ENCODE results near the gene RAP1GAP. TPM values are rescaled to one million over a fixed set of nuclear protein-coding genes. Genes with fewer than 3 reads are reported as not detected.
A peak's percentile ranks its signal among the peaks of the same experiment; 100 is the strongest.

RAP1GAP gene
- total and polyA plus RNA-seq, 9 of the 15 experiments (the other 6 are each of a cell fraction or from before 2014, with no cell fraction given): 0.29 to 30.2 (median 19.2) TPM

- no peak for TF ChIP-seq NKRF (IDR thresholded peaks at IDR 0.05; ENCODE audit: borderline replicate concordance)
- TF ChIP-seq SMARCE1 (IDR thresholded peaks at IDR 0.05): peak; percentile 78
- TF ChIP-seq SMAD2 (IDR thresholded peaks at IDR 0.05; ENCODE audit: low read depth, low read length): no peak
- TF ChIP-seq ARNT (IDR thresholded peaks at IDR 0.05): no peak
- no peak; a peak in 1 of 4 replicates for TF ChIP-seq MAZ (CRISPR knock-in tag; conservative IDR thresholded peaks at IDR 0.05 in 1 of 2, IDR thresholded peaks at IDR 0.05 in 1 of 2)
- no peak; the same call in 1 of the 2 replicates for TF ChIP-seq HDAC2 (IDR thresholded peaks at IDR 0.05)
- TF ChIP-seq HDAC1 (IDR thresholded peaks at IDR 0.05): no peak; a peak in 1 of 4 replicates
- peak; percentile 8; the same call in 1 of the 2 replicates for TF ChIP-seq ZNF583 (CRISPR knock-in tag; IDR thresholded peaks at IDR 0.05)
- peak; percentile 49; the same call in 1 of the 2 replicates for TF ChIP-seq ZKSCAN8 (CRISPR knock-in tag; IDR thresholded peaks at IDR 0.05)
- no peak for TF ChIP-seq DNMT1 (IDR thresholded peaks at IDR 0.05)
- TF ChIP-seq RERE (CRISPR knock-in tag; IDR thresholded peaks at IDR 0.05; ENCODE audit: borderline replicate concordance): no peak
- peak; percentile 71; the same call in 1 of the 2 replicates for TF ChIP-seq MTA3 (IDR thresholded peaks at IDR 0.05; ENCODE audit: borderline replicate concordance)
- no peak for TF ChIP-seq ZNF79 (CRISPR knock-in tag; IDR thresholded peaks at IDR 0.05; ENCODE audit: low read depth)
- TF ChIP-seq NFATC3 (IDR thresholded peaks at IDR 0.05): no peak
- TF ChIP-seq AFF4 (CRISPR knock-in tag; IDR thresholded peaks at IDR 0.05): no peak
- TF ChIP-seq C11orf30 (IDR thresholded peaks at IDR 0.05; ENCODE audit: low read depth): peak; percentile 99
- peak; percentile 74 for TF ChIP-seq TCF3 (CRISPR knock-in tag; IDR thresholded peaks at IDR 0.05)
- TF ChIP-seq ZFPM2 (CRISPR knock-in tag; IDR thresholded peaks at IDR 0.05): no peak
- no peak for TF ChIP-seq CBX8 (IDR thresholded peaks at IDR 0.05; ENCODE audit: borderline replicate concordance, extremely low read depth, low read depth, low read length, poor library complexity, severe bottlenecking)
Observed at GRCh38 chr1:21608798-21609197, 60.4 kb downstream of the RAP1GAP start (continued).

Data from K562 (cell line).